AG10803 (cell line): ENCODE results near the gene SIVA1.
A peak's percentile ranks its signal among the peaks of the same experiment; 100 is the strongest.

ENCODE experiments used
- DNase-seq: peaks from one replicate; pipeline ENCODE4 v3.0.0; 2010; ENCODE audit warnings: low read depth
- H3K4me3 ChIP-seq: 2 replicates; pipeline ENCODE4 v1.5.1; 2011; ENCODE audit warnings: mild to moderate bottlenecking, low read length, control low read depth
- CTCF ChIP-seq: conservative IDR thresholded peaks from 2 replicates; pipeline ENCODE4 v1.5.1; 2011; ENCODE audit warnings: mild to moderate bottlenecking, low read length, control low read depth, inconsistent platforms

SIVA1 gene

GRCh38 chr14:104742586-104743455, 10.1 kb upstream of the SIVA1 start:
- DNase-seq = no peak
- TF ChIP-seq CTCF = no peak
- H3K4me3 ChIP-seq = no peak overlapping the region

GRCh38 chr14:104743461-104744380, 9.2 kb upstream of the SIVA1 start:
- peak; percentile 46 for DNase-seq
- no peak overlapping the region for H3K4me3 ChIP-seq
- no peak for TF ChIP-seq CTCF

GRCh38 chr14:104744484-104744883, 8.5 kb upstream of the SIVA1 start:
- DNase-seq = no peak
- H3K4me3 ChIP-seq = no peak overlapping the region
- TF ChIP-seq CTCF = no peak

GRCh38 chr14:104745431-104745830, 7.5 kb upstream of the SIVA1 start:
- H3K4me3 ChIP-seq = no peak overlapping the region
- no peak for DNase-seq
- no peak for TF ChIP-seq CTCF

- no peak overlapping the region for H3K4me3 ChIP-seq
- TF ChIP-seq CTCF = no peak
- no peak for DNase-seq
These were observed 6.8 kb upstream of the SIVA1 start for GRCh38 chr14:104746071-104746545.

GRCh38 chr14:104746934-104747481, 5.9 kb upstream of the SIVA1 start:
- H3K4me3 ChIP-seq = no peak overlapping the region
- peak; percentile 61 for DNase-seq
- TF ChIP-seq CTCF = no peak
